ENCODE results near the gene EPHA7.

GRCh38 chr6:93323630-93324029 is 95.7 kb downstream of the EPHA7 start:
- TF ChIP-seq, protein P1, sequence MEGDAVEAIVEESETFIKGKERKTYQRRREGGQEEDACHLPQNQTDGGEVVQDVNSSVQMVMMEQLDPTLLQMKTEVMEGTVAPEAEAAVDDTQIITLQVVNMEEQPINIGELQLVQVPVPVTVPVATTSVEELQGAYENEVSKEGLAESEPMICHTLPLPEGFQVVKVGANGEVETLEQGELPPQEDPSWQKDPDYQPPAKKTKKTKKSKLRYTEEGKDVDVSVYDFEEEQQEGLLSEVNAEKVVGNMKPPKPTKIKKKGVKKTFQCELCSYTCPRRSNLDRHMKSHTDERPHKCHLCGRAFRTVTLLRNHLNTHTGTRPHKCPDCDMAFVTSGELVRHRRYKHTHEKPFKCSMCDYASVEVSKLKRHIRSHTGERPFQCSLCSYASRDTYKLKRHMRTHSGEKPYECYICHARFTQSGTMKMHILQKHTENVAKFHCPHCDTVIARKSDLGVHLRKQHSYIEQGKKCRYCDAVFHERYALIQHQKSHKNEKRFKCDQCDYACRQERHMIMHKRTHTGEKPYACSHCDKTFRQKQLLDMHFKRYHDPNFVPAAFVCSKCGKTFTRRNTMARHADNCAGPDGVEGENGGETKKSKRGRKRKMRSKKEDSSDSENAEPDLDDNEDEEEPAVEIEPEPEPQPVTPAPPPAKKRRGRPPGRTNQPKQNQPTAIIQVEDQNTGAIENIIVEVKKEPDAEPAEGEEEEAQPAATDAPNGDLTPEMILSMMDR (IDR thresholded peaks at IDR 0.05) = no peak
- TF ChIP-seq POLR2A (IDR thresholded peaks at IDR 0.05) = no peak

All from body of pancreas (tissue), 4 donors.